ENCODE results near the gene CDH12. TPM values are rescaled to one million over a fixed set of nuclear protein-coding genes. Genes with fewer than 3 reads are reported as not detected.

Gene CDH12
- polyA plus RNA-seq, 2 of the 4 experiments (the other 2 are of a cell fraction): 0.04 TPM; not detected in 1

DNA sequence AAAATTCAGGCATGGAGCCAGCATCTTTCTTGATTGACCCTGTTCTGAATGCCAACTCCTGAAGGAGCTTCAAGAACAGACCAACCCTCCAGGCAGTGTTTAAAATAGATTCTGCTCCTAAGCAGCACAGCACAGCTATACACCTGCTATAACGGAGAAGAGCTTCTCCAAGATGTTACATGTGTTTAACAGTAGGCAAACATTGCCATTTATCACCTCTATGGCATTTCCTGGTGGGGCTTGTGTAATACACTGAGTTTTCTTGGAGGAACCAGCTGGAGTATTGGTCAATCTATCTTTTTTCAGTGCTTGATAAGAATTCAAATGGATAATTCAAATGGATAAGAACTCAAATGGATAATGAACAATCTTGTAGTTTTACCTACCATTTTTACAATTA lies 615.1 kb downstream of the CDH12 start:
- H3K4me1 ChIP-seq: no peaks in the 10 kb centered on the region
- CTCF ChIA-PET: no interaction called here
- DNase-seq (ENCODE audit: low read depth in 1 of 2, low spot score in 1 of 2) (no peak), FAIRE-seq (no peak), ATAC-seq (no peak)
- POLR2A ChIA-PET: no interaction called here
- H3K4me3 ChIP-seq: no peak overlapping the region
- TF ChIP-seq RAD21 (conservative IDR thresholded peaks at IDR 0.05 in 1 of 2, IDR thresholded peaks at IDR 0.05 in 1 of 2): no peak
- TF ChIP-seq HOXA7 (CRISPR knock-in tag; IDR thresholded peaks at IDR 0.05): no peak
- TF ChIP-seq SREBF2 (IDR thresholded peaks at IDR 0.05): no peak
- no peak for TF ChIP-seq HOXB13 (CRISPR knock-in tag; IDR thresholded peaks at IDR 0.05; ENCODE audit: low read depth)
- TF ChIP-seq HOXB5 (CRISPR knock-in tag; IDR thresholded peaks at IDR 0.05): no peak
- TF ChIP-seq HEYL (CRISPR knock-in tag; IDR thresholded peaks at IDR 0.05): no peak
- no peak for TF ChIP-seq HDAC2 (IDR thresholded peaks at IDR 0.05)
- TF ChIP-seq, protein P1, sequence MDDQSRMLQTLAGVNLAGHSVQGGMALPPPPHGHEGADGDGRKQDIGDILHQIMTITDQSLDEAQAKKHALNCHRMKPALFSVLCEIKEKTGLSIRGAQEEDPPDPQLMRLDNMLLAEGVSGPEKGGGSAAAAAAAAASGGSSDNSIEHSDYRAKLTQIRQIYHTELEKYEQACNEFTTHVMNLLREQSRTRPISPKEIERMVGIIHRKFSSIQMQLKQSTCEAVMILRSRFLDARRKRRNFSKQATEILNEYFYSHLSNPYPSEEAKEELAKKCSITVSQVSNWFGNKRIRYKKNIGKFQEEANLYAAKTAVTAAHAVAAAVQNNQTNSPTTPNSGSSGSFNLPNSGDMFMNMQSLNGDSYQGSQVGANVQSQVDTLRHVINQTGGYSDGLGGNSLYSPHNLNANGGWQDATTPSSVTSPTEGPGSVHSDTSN (IDR thresholded peaks at IDR 0.05): no peak
- WGBS (ENCODE audit: missing lambda C conversion rate): 0% methylated on average over 1 of the region's 1 CpG
- no peaks in the 10 kb centered on the region for H3K9me3 ChIP-seq
- H3K4me2 ChIP-seq: no peak overlapping the region
- H3K27ac ChIP-seq: no peak overlapping the region

GRCh38 chr5:22226423-22226822 lies 626.7 kb downstream of the CDH12 start:
- Histone ChIP-seq H3K27ac (no peak overlapping the region), H3K4me2 (no peak overlapping the region), H3K4me1 (no peaks in the 10 kb centered on the region), H3K9me3 (no peaks in the 10 kb centered on the region), H3K4me3 (no peak overlapping the region)
- 0% methylated on average over 2 of the region's 2 CpGs for whole genome bisulfite sequencing (ENCODE audit: missing lambda C conversion rate)
- no peak for ATAC-seq
- DNase-seq (ENCODE audit: low read depth in 1 of 2, low spot score in 1 of 2): no peak
- ChIA-PET POLR2A (no interaction called here), CTCF (no interaction called here)
- no peak for FAIRE-seq
- no peak for TF ChIP-seq HOXB13 (CRISPR knock-in tag; IDR thresholded peaks at IDR 0.05; ENCODE audit: low read depth)
- no peak for TF ChIP-seq MAX (IDR thresholded peaks at IDR 0.05)
- TF ChIP-seq ZFP36 (IDR thresholded peaks at IDR 0.05; ENCODE audit: borderline replicate concordance, partially characterized antibody): no peak
- TF ChIP-seq, protein P1 (IDR thresholded peaks at IDR 0.05): no peak
- TF ChIP-seq FOSB (CRISPR knock-in tag; IDR thresholded peaks at IDR 0.05): no peak
- no peak for TF ChIP-seq SMC3 (IDR thresholded peaks at IDR 0.05)
- TF ChIP-seq GATA3 (IDR thresholded peaks at IDR 0.05; ENCODE audit: borderline replicate concordance): no peak
- TF ChIP-seq EP300 (IDR thresholded peaks at IDR 0.05): no peak
- TF ChIP-seq, protein P2, sequence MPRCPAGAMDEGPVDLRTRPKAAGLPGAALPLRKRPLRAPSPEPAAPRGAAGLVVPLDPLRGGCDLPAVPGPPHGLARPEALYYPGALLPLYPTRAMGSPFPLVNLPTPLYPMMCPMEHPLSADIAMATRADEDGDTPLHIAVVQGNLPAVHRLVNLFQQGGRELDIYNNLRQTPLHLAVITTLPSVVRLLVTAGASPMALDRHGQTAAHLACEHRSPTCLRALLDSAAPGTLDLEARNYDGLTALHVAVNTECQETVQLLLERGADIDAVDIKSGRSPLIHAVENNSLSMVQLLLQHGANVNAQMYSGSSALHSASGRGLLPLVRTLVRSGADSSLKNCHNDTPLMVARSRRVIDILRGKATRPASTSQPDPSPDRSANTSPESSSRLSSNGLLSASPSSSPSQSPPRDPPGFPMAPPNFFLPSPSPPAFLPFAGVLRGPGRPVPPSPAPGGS (IDR thresholded peaks at IDR 0.05): no peak
- no peak for TF ChIP-seq CHD4 (IDR thresholded peaks at IDR 0.05; ENCODE audit: borderline replicate concordance)
- no peak for TF ChIP-seq USF2 (IDR thresholded peaks at IDR 0.05)
- TF ChIP-seq ZSCAN20 (CRISPR knock-in tag; IDR thresholded peaks at IDR 0.05): no peak

- Histone ChIP-seq H3K4me2 (no peak overlapping the region), H3K4me1 (no peaks in the 10 kb centered on the region), H3K9me3 (no peaks in the 10 kb centered on the region), H3K4me3 (no peak overlapping the region), H3K27ac (no peak overlapping the region)
- FAIRE-seq (no peak), ATAC-seq (no peak), DNase-seq (ENCODE audit: low read depth in 1 of 2, low spot score in 1 of 2) (no peak)
- 29% methylated on average over 3 of the region's 3 CpGs for WGBS (ENCODE audit: missing lambda C conversion rate)
- ChIA-PET CTCF (no interaction called here), POLR2A (no interaction called here)
- TF ChIP-seq ELK1 (IDR thresholded peaks at IDR 0.05; ENCODE audit: low read depth, low read length): no peak
- TF ChIP-seq RARB (CRISPR knock-in tag; IDR thresholded peaks at IDR 0.05): no peak
- no peak for TF ChIP-seq E2F6 (IDR thresholded peaks at IDR 0.05; ENCODE audit: borderline replicate concordance, low read depth)
- no peak for TF ChIP-seq NR3C1 (IDR thresholded peaks at IDR 0.05)
- TF ChIP-seq SMC3 (IDR thresholded peaks at IDR 0.05): no peak
Observed at GRCh38 chr5:22223079-22223478, 630.1 kb downstream of the CDH12 start.
